Left cardiac atrium (tissue), 4 donors: ENCODE data around the gene IDI2. TPM values are rescaled to one million over a fixed set of nuclear protein-coding genes. Genes with fewer than 3 reads are reported as not detected.
A peak's percentile ranks its signal among the peaks of the same experiment; 100 is the strongest.

Source experiments
- ATAC-seq, 2 donors: fragments of 200-7000 bp; cut with Tn5 transposase; one replicate each; pipeline ENCODE4 v1.9.1; 2020; ENCODE audit warnings: mild to moderate bottlenecking in 2 of 2, moderate library complexity in 2 of 2
- DNase-seq: peaks from one replicate; pipeline ENCODE4 v3.0.0-alpha.2; 2020
- intact Hi-C, 2 donors: fragments of 100-400 bp; cut with DNase I; formaldehyde crosslinking; loops; one replicate each; pipeline versions ENCODE4 v1.14.1 to v1.15.1; 2022 to 2023
- total RNA-seq, 2 donors: library from RNA; stranded (reverse); fragmentation: NEBNext Ultra II Directional; extraction: Animal tissue kit (Norgen Biotek cat#: 25700); gene quantifications; one replicate each; pipeline ENCODE4 v1.2.1, GENCODE V29; 2021
- donor health status: DM: no; HTN: yes; CAD: no.
- donor health status: DM: no; HTN: yes; CAD: no; lungs with severe emphysema.
- donor health status: DM: yes; HTN: yes; CAD: no.
- donor health status: Dilated cardiomyopathy.

IDI2 gene
- total RNA-seq, 2 donors from 2014 or later, result not detected

DNA sequence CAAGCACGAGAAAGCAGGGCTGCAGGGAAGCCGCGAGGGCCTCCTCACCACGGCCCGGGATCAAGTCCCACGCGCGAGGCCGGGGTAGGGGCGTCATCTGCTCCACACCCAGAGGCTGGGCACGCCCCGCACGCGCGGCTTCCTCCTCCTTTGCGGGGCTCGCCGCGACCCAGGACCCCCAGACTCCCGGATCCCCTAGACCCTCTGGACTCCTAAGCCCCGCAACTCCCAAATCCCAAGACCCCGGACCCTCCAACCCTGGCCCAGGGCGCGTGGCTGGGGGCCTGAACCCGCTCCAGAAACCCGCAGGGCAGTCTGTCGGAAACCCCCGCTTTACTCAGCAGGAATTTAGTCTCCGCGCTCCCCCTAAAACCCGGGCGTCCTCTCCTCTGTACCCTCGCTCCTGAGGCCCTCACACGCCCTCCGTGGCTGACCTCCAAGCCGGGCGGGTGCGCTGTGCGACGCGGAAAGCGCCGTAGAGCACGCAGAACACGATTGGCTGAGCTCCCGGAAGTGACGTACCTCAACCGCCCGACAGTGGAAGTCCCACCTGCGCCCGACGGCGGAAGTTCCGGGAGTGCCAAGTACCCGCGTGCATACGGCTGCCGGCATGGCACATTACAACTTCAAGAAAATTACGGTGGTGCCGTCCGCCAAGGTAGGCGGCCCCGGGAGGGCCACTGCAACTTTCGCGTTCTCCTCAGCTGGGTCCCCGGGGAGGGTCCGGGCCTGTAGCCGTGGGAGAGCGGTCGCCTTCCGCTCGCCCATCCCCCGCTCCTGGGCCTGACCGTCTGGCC is 37.6 kb downstream of the IDI2 start, which contains the start of gene GTPBP4:
TSS of gene GTPBP4 (plus strand) at position 565 of the 797 bp plus-strand sequence. CDS start at position 611, 46 bp downstream.
- intact Hi-C loops, result no loop called here
- peak; percentile 100 for DNase-seq
- ATAC-seq, result peak; percentile 99

DNA sequence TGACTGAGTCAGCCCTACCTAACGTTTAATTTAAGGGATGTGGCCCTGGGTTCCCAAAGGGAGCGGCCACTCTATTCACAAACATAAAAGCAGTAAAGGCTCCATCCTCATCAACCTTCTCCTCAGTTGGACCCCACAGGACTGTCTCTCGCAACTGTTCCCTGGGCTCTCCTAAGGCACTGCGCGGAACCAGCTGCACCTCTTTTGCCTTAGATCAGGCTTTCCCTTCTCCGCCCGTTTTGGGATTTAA is 38.1 kb downstream of the IDI2 start:
- DNase-seq, result no peak
- ATAC-seq, result no peak
- intact Hi-C loops, result no loop called here

DNA sequence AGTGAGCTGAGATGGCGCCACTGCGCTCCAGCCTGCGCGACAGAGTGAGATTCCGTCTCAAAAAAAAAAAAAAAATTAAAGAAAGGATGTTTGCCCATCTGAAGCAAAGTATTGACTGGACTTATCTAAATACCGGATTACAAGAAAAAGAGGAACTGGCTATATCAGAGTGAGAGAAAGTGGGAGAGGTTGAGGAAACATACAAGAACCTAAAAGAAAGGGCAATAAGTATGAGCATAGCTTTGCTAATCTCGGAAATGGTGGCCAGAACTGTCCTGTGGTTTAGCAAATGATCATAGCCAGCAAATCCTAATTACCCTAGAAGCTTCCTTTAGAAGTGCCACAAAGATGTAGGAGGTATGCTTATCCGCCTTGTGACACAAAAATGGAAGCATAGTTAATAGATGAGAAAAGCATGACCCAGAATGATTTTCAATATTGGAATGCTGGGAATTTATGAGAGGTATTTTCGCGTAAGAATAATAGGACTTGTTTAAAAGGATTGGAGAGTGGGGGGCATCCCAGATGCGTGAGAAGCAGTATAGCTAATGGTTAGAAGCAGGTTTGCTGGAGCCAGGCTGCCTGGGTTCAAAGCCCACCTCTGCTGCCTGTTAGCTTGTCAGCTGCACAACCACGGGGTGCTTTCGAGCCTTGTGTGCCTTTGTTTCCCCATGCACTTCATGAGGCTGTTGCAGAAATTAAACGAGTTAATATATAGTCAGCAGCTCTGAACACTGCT is 38.6 kb downstream of the IDI2 start:
- DNase-seq, result no peak
- intact Hi-C loops, result no loop called here
- ATAC-seq, result no peak

DNA sequence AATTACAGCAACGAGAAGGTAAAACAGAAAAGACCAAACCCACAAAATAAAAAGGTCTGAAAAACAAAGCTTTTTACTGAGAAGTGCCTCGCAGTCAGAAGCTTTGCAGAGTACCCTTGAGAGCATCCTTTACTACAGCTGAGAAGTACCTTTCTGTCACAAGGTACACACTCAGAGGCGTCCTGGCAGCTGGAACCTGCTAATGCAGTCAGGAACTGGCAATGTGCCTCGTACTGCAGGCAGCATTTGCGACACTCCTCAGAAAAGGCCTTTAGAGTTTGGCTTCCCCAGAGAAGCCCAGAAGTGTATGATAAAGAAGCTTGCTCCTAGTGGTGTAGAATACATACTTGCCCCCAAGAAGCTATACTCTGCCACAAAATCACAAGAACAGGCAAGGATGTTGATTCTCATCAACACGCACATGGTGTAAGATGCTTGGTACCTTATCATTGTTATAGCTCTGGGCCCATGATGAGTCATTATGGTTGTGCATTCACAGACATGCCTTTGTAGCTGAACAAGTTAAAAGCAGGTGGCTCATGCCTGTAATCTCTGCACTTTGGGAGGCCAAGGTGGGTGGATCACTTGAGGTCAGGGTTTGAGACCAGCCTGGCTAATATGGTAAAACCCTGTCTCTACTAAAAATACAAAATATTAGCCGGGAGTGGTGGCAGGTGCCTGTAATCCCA is 39.4 kb downstream of the IDI2 start:
- ATAC-seq, result no peak
- DNase-seq, result no peak
- intact Hi-C loops, result no loop called here

DNA sequence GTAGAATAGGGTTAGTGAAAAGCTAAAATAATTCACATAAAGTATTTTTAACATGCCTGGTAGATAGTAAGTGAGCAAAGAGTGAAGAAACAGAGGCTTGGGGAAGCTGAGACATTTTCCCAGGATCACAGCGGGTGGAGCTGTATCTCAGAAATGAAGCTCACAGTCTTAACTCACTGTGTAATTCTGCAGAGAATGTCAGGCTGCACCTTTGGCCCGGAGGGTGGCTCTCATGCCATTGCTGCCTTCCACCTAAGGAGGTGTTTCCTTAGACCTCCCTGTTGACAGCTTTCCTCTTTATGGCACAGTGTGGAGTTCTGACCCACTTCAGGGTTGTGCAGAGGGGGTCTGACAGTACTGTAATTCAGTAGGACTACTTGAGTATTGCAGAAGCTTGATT is 40.3 kb downstream of the IDI2 start:
- DNase-seq, result no peak
- intact Hi-C loops, result no loop called here

DNA sequence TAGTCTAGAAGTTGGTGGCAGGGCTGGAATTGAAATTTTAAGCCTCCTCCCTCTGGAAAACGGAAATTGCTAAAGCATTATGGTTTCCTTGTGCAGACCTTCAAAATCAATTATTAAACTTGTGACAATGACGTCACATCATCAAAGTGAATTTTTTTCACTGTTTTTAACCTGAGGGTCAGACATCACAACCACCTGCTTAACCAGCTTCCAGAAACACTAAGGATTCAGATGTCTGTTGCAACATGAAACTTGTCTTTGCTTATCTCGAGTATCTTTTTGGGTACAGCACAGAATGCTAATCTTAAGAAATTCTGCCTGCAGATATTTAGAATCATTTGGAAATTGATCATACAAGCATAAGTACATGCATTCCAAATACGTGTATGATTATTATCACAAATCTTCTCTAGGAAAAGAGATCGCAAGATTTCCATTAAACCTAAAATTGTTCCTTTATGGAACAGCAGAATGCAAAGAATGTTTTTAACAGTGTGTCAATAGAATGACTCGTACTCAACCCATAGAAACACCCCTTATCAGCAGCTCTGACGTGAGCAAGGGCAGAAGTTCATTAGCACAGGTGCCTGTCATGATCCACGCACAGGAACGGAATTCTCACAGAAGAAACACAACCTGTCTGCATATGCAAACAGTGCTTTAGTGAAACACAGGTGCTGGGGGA is 41.5 kb downstream of the IDI2 start:
- no peak for ATAC-seq
- DNase-seq, result no peak
- intact Hi-C loops, result loop anchor here in 1 of 2 donors (5.0 kb wide), 1 partner anchor 47 kb away; no protein-coding TSS in a partner anchor

More for the DNA sequence above, 40.3 kb downstream of the IDI2 start:
- no peak for ATAC-seq

DNA sequence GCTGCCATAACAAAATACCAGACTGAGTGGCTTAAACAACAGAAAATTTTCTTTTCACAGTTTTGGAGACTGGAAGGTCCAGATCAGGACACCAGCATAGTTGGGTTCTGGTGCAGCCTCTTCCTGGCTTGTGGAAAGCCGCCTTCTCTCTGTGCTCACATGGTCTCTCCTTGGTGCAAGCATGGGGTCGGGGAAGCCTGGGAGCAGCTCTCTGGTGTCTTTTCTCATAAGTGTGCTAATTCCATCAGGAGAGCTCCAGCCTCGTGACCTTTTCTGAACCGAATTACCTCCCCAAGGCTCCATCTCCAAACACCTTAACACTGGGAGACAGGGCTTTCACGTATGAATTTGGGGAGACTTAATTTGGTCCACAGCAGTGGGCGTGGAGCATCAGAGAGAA is 42.3 kb downstream of the IDI2 start:
- intact Hi-C loops, result loop anchor here in 1 of 2 donors (5.0 kb wide), 1 partner anchor 46 kb away; no protein-coding TSS in a partner anchor
- ATAC-seq (no peak), DNase-seq (no peak)

DNA sequence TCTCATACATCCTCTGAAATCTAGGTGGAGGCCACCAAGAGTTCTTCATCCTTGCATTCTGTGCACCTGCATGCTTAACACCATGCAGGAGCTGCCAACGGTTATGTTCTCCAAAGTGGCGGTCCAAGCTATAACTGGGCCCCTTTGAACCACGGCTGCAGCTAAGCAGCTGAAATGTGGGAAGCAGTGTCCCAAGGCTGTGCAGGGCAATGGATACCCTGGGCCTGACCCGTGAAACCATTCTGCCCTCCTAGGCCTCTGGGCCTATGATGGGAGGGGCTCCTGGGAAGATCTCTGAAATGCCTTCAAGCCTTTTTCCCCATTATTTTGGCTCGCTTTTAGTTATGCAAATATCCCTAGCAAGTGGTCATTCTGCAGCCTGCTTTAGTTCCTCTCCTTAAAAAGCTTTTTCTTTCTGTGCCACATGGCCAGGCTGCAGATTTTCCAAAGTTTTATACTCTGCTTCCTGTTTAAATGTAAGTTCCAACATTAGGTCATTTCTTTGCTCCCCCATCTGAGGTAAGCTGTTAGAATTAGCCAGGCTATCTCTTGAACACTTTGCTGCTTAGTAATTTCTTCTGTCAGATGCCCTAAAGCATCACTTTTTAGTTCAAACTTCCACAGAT is 45.1 kb downstream of the IDI2 start:
- intact Hi-C loops, result loop anchor here in 1 of 2 donors (5.0 kb wide), 1 partner anchor 43 kb away; no protein-coding TSS in a partner anchor
- no peak for DNase-seq
- ATAC-seq, result no peak

DNA sequence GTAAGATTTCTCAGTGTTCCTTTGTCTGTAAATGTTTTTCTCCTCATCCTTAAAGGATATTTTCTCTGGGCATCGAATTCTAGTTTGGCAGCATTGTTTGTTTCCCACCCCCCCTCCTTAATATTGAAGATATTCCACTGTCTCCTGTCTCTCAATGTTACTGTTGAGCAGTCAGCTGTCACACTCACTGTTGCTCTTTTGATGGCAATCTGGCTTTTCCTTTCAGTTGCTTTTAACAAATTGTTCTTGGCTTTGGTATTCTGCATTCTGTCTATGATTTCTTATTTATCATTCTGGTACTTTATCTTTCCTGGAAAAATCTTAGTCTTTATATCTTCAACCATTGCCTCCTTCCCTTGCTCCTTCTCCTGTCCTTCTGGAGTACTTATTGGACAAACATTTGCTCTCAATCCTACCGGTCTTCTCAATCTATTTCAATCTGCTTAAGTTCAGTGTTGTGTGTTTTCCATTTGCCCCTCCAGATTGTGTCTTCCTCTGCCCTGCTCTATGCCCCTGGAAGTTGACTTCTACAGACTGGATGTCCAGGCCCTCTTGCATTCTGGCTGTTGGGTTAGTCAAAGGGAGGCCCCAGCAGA is 46.7 kb downstream of the IDI2 start:
- DNase-seq (no peak), ATAC-seq (no peak)
- intact Hi-C loops, result no loop called here

DNA sequence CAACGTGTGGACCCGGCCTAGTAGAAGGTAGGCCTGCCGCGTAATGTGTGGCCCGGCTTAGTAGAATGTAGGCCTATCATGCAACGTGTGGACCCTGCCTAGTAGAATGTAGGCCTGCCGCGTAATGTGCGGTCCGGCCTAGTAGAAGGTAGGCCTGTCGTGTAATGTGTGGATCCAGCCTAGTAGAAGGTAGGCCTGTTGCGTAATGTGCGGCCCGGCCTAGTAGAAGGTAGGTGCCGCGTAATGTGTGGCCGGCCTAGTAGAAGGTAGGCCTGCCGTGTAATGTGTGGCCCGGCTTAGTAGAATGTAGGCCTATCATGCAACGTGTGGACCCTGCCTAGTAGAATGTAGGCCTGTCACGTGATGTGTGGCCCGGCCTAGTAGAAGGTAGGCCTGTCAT is 49.3 kb downstream of the IDI2 start:
- intact Hi-C loops, result no loop called here
- no peak for ATAC-seq
- peak; percentile 1 for DNase-seq

DNA sequence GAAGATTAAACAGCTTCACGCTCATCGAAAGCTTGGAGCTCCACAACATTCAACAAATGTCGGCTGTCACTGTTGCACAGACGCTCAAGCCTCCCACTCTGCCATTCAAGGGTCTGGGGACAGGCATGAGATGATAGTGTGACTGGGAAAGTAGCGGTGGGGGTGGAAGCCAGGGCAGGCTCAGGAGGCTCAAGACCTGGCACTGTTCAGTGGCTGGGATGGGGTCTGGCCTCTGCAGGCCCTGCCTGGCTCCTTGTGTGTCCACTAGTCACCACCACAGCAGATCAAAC is 50.9 kb downstream of the IDI2 start:
- intact Hi-C loops, result no loop called here
- peak; percentile 4 for DNase-seq
- ATAC-seq, result no peak

DNA sequence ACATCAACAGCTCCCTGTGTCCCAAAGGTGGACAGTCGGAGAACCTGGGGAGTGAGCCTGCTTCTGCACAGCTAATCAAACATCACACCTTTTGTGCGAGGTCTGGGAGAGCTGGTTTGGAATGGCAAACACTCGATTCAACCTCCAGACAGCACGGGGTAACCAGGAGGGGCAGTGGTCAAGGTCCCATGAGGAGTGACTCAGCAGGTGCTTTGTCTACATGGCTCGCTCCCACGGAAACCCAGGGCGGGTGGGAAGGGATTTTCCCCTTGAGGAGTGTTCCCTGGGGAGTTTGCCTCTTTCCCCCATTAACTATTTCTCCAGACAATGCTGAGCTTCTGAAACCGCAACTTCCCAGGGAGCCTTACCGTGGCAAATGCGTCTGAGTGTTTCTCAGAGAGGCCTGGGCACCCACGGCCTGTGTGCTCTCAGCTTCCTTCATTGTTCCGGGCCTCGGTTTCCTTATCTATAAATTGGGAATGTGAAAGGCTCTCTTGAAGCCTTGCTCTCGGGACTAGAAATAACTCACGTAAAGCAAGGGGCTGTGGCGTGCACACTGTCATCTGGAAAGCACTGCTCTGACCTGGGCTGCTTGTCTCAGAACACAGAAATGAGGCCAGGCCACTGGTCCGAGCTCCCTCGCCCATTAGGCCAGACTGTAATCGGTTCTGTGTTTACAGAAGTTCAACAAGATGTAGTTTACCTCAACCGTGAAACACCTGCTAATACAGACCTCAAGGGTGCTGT is 51.4 kb downstream of the IDI2 start:
- intact Hi-C loops, result no loop called here
- DNase-seq (peak; percentile 11), ATAC-seq (no peak)

DNA sequence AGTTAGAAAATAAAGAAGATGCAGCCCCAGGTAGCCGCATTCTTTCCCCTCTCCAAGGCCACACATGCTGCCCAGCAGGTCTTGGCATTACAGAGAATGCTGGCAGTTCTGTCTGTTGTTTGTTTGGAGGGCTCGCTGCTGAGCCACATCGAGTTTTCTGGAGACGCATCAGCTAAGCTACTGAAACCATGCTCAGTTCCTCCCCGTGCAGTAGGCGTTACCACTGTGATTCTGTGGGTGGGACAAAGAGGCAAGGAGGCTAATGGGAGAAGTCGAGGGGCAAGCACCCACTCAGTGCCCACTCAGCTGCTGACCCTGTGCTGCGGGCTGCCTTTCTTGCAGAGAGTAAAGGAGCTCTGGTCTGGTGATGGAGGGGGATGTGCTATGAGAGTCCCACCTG is 52.9 kb downstream of the IDI2 start:
- intact Hi-C loops, result no loop called here
- DNase-seq (no peak), ATAC-seq (no peak)

DNA sequence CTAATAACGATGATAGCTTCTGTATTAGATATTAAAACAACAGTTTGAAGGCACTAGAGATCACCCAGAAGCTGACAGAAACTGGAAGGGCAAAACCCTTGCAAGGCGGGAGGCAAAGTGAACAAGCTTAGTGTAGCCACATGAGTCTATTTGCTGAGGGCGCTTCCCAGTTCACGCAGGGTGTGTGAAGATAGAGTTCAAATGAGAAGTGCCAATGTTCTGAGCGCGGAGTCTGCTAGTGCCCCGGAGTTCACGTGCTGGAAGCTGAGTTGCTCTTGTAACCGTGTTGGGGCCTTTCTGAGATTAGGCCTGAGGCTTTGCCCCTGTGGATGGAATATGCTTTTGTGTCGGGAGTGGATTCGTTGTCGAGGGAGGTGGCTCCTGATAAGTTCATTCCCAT is 54.0 kb downstream of the IDI2 start:
- intact Hi-C loops, result no loop called here
- ATAC-seq, result no peak
- DNase-seq, result peak; percentile 4

DNA sequence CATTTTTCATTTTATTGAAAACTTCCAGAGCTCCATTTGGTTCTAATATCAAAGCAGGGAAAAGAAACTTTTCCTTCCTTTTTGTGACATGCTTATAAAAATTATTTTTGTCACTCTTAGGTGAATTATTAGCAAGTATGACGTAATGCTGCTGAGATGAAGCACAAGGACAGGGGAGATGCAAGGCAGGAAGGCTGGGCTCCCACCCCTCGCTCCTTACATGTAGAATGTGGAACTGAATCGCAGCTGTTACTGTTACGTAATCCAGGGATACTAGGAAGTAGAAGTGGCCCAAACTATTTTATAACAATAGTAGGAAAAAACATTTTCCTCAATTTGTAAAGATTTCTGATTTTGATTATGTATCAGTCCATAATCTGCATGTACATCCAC is 54.5 kb downstream of the IDI2 start:
- intact Hi-C loops, result no loop called here
- DNase-seq (peak; percentile 26), ATAC-seq (peak; percentile 64 to 72)

DNA sequence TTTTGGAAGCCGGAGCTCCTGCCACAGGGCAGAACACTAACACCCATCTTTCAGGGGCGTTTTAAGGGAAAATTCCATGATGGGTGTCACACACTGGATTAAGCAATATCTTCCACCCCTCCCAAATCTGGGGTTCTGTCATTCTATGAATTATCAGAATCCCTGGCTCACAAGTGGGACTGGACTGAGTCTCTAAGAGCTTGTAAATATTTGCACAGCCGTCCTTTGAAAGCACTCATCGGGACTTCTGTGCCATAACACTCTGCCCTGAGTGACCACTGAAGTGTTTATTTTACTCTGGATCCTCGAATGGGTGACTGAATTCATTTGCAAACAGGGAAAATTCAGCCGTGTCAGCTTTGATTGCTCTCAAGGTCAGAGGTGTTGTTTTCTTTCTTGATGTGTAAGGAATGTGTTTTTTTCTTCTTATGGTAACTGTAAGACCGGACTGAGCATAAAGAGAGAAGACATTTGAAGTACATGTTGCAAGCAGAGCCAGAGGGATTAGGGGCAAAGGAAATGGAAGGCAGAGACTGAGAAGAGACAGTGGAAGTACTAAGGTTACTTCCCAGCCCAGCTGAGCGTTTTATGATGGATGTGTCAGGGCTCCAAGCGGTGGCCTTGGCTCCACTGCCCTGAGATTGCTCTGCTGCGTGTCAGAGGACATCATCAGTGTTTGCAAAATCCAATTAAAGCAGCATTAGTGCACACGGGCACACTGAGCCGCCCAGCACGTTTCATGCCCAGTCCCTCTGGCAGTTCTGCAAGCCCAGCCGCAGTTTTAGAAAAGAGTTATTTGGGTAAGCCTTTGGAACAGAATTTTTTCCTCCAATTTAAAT is 55.1 kb downstream of the IDI2 start:
- peak; percentile 22 to 78 for ATAC-seq

DNA sequence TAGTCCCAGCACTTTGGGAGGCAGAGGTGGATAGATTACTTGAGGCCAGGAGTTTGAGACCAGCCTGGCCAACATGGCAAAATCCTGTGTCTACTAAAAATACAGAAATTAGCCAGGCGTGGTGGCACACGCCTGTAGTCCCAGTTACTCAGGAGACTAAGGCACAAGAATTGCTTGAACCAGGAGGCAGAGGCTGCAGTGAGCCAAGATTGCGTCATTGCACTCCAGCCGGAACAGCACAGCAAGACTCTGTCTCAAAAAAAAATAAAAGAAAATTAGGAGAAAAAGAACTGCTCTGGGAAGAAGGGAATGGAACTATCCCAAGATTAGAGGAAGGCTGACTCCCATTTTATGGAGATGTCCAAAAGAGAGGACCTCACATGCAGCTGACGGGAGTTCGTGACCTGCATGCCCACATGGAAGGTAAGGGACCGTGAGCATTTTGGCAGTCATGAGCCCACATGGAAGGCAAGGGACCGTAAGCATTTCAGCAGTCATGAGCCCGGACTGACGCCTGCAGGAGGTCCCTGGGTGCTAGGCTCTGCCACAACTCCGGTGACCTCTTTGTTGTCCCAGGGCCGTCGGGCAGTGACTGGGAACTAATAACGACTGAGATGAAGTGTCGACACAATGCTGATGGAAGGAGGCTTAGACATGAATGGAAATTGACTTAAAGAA is 56.0 kb downstream of the IDI2 start:
- DNase-seq, result peak; percentile 6
- no peak for ATAC-seq

More for the DNA sequence above, 55.1 kb downstream of the IDI2 start:
- intact Hi-C loops, result no loop called here
- DNase-seq, result peak; percentile 19

More for the DNA sequence above, 56.0 kb downstream of the IDI2 start:
- intact Hi-C loops, result no loop called here
